ENCODE measurements around the gene PSME4. TPM values are rescaled to one million over a fixed set of nuclear protein-coding genes. Genes with fewer than 3 reads are reported as not detected.
"Not testable (repeated sequence)": the region's sequence is repeated elsewhere in the genome, so short reads cannot be mapped to it uniquely, and the experiment has no call there.

The PSME4 gene
- total and polyA plus RNA-seq, 2 donors (not counting 1 experiment from before 2014, with no cell fraction given): 34.5 to 61.9 TPM

GRCh38 chr2:53842891-53843290, 127.9 kb downstream of the PSME4 start:
- TF ChIP-seq EZH2 (IDR thresholded peaks at IDR 0.05; ENCODE audit: borderline replicate concordance, insufficient read depth, low read depth, low read length, poor library complexity, severe bottlenecking) (no peak), CTCF (IDR thresholded peaks at IDR 0.05) (no peak)
- H3K9me3 ChIP-seq (ENCODE audit: control extremely low read depth in 1 of 3, control insufficient read depth in 2 of 3, insufficient read depth in 1 of 3, low read length in 2 of 3): no peaks in the 10 kb centered on the region
- ATAC-seq (ENCODE audit: low read depth) (no peak), DNase-seq (no peak)
- H3K4me1 ChIP-seq (ENCODE audit: control insufficient read depth in 2 of 2, insufficient read depth in 2 of 2, low read length in 2 of 2): no peaks in the 10 kb centered on the region
- WGBS (ENCODE audit: insufficient coverage): 100% methylated on average over 1 of the region's 3 CpGs
- Mint-ChIP-seq H3K4me3 (no peak overlapping the region), H3K27ac (no peak overlapping the region), H3K4me1 (peaks cover 2% of the 10 kb centered on the region), H3K27me3 (no peaks in the 10 kb centered on the region), H3K9me3 (ENCODE audit: insufficient read depth) (no peaks in the 10 kb centered on the region)
- CTCF ChIA-PET: no interaction called here
- no peaks in the 10 kb centered on the region for H3K36me3 ChIP-seq (replicated peaks in 1 of 2; ENCODE audit: control extremely low read depth in 1 of 2, control insufficient read depth in 1 of 2, extremely low read depth in 1 of 2, insufficient read depth in 2 of 2, low read length in 1 of 2)
- H3K9ac ChIP-seq (ENCODE audit: low read length): no peak overlapping the region
- intact Hi-C loops (cut with micrococcal nuclease): no loop called here
- H2AFZ ChIP-seq (ENCODE audit: insufficient read depth, low read depth, low read length, poor library complexity, severe bottlenecking): no peak overlapping the region
- H3K27ac ChIP-seq (ENCODE audit: low read length in 2 of 2): no peak overlapping the region
- H3K79me2 ChIP-seq (ENCODE audit: control insufficient read depth, insufficient read depth, low read length): no peaks in the 10 kb centered on the region
- no peaks in the 10 kb centered on the region for H3K27me3 ChIP-seq (replicated peaks in 1 of 4; ENCODE audit: control extremely low read depth in 1 of 4, control insufficient read depth in 3 of 4, insufficient read depth in 4 of 4, low read length in 3 of 4)
- no peak overlapping the region for H3K4me3 ChIP-seq (ENCODE audit: control extremely low read depth in 1 of 5, extremely low read depth in 1 of 5, insufficient read depth in 1 of 5, low read depth in 2 of 5, low read length in 4 of 5)
- H4K20me1 ChIP-seq (ENCODE audit: control insufficient read depth, insufficient read depth, low read length, poor library complexity, severe bottlenecking): no peaks in the 10 kb centered on the region
- POLR2A ChIA-PET: no interaction called here
- H3K4me2 ChIP-seq (replicated peaks; ENCODE audit: low read depth, low read length, poor library complexity, severe bottlenecking): no peak overlapping the region

- POLR2A ChIA-PET; H3K4me2 ChIP-seq (replicated peaks; ENCODE audit: low read depth, low read length, poor library complexity, severe bottlenecking); H3K27me3 Mint-ChIP-seq; H3K4me3 ChIP-seq (ENCODE audit: control extremely low read depth in 1 of 5, extremely low read depth in 1 of 5, insufficient read depth in 1 of 5, low read depth in 2 of 5, low read length in 4 of 5); DNase-seq; H3K4me1 ChIP-seq (ENCODE audit: control insufficient read depth in 2 of 2, insufficient read depth in 2 of 2, low read length in 2 of 2); CTCF ChIA-PET; H2AFZ ChIP-seq (ENCODE audit: insufficient read depth, low read depth, low read length, poor library complexity, severe bottlenecking); H3K27me3 ChIP-seq (replicated peaks in 1 of 4; ENCODE audit: control extremely low read depth in 1 of 4, control insufficient read depth in 3 of 4, insufficient read depth in 4 of 4, low read length in 3 of 4); H3K27ac ChIP-seq (ENCODE audit: low read length in 2 of 2); intact Hi-C loops (cut with micrococcal nuclease); ATAC-seq (ENCODE audit: low read depth); H3K9me3 ChIP-seq (ENCODE audit: control extremely low read depth in 1 of 3, control insufficient read depth in 2 of 3, insufficient read depth in 1 of 3, low read length in 2 of 3); H4K20me1 ChIP-seq (ENCODE audit: control insufficient read depth, insufficient read depth, low read length, poor library complexity, severe bottlenecking); H3K36me3 ChIP-seq (replicated peaks in 1 of 2; ENCODE audit: control extremely low read depth in 1 of 2, control insufficient read depth in 1 of 2, extremely low read depth in 1 of 2, insufficient read depth in 2 of 2, low read length in 1 of 2); H3K9ac ChIP-seq (ENCODE audit: low read length); H3K79me2 ChIP-seq (ENCODE audit: control insufficient read depth, insufficient read depth, low read length); H3K4me3 Mint-ChIP-seq; H3K4me1 Mint-ChIP-seq; H3K27ac Mint-ChIP-seq; H3K9me3 Mint-ChIP-seq (ENCODE audit: insufficient read depth): not testable (repeated sequence)
- WGBS (ENCODE audit: insufficient coverage): no CpG with 5 or more reads among the region's 7 CpGs
Observed at GRCh38 chr2:53841651-53842050, 129.1 kb downstream of the PSME4 start.
